GM21423 (cell line): ENCODE measurements around the gene ADGRB3.
"Not testable (repeated sequence)": the region's sequence is repeated elsewhere in the genome, so short reads cannot be mapped to it uniquely, and the experiment has no call there.

ENCODE experiments used
- ATAC-seq: cut with Tn5 transposase; IDR thresholded peaks from one replicate; pipeline ENCODE4 v1.9.1; 2021; ENCODE audit warnings: mild to moderate bottlenecking, moderate library complexity; ENCODE audit not compliant: unreplicated experiment

ADGRB3 gene

GRCh38 chr6:69102416-69102815, 467.3 kb downstream of the ADGRB3 start:
- ATAC-seq, result no peak

- no peak for ATAC-seq
These were observed 470.2 kb downstream of the ADGRB3 start for GRCh38 chr6:69105288-69105687.

- ATAC-seq, result no peak
These were observed 471.4 kb downstream of the ADGRB3 start for GRCh38 chr6:69106511-69106910.

- no peak for ATAC-seq
These were observed 476.2 kb downstream of the ADGRB3 start for GRCh38 chr6:69111301-69111700.

DNA sequence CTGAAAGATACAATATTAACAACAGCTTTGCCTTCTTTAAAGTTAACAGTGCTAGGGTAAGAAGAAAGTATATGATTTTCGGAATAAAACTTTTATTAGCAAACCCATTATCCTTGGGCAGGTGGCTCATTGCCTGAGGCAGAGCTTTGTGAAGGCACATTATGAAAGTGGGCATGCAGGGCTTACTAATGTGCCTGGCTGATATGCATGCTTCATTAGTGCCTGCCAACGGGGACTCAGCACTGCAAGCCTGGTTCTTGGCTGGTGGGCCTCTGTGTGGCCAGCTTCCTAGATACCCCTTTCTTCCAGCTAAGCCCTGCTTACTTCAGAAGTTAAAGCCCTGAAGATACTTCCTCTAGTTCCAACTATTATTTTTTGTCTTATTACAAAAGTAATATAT, 481.6 kb downstream of the ADGRB3 start:
- ATAC-seq, result no peak

DNA sequence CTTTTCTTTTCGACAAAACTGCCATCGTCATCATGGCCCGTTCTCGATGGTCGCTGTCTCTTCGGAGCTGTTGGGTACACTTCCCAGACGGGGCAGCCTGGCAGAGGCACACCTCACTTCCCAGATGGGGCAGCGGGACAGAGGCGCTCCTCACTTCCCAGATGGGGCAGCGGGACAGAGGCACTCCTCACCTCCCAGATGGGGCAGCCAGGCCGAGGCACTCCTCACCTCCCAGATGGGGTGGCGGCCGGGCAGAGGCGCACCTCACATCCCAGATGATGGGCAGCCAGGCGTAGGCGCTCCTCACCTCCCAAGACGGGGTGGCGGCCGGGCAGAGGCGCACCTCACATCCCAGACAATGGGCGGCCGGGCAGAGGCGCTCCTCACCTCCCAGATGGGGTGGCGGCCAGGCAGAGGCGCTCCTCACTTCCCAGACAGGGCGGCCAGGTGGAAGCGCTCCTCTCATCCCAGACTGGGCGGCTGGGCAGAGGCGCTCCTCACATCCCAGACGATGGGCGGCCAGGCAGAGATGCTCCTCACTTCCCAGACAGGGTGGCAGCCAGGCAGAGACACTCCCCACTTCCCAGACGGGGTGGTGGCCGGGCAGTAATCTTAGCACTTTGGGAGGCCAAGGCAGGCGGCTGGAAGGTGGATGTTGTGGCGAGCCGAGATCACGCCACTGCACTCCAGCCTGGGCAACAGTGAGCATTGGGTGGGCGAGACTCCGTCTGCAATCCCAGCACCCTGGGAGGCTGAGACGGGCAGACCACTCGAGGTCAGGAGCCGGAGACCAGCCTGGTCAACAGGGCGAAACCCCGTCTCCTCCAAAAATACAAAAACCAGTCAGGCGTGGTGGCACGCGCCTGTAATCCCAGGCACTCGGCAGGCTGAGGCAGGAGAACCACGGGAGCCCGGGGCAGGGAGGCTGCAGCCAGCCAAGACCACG, 486.7 kb downstream of the ADGRB3 start:
- ATAC-seq, result not testable (repeated sequence)

DNA sequence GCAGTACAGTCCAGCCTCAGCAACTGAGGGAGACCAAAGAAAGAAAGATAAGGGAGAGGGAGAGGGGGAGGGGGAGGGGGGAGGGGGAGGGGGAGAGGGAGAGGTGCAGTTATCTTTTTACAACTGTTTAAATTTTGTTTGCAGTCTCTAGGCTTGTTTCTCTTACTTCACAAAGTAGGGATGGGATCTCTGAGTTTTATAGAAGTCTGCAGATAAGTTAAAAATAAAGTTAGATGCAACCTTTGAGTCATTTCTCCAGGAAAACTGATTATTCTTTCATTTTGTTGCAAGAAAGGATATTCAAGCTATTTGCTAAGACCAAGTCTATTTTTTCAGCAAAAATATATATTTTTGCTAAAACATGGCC, 487.3 kb downstream of the ADGRB3 start:
- no peak for ATAC-seq

DNA sequence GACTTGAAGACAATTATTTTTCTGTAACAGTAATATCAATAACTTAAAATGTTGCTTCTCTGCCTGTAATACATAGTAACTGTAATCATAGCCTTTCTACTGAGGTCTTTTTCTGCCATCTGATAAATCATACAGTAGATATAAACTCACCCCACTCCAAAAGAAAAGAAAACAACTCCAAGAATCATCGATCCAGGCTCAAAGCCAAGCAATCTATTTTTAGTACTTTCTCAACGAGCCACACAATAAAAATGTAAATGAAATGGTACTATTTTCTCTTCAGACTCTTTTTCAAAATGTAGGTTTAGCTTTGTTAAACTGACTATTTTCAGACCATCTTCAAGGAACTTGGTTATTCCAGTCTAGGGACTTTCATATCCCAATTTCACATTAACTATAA, 493.3 kb downstream of the ADGRB3 start:
- ATAC-seq, result no peak

GRCh38 chr6:69129046-69129445, 494.0 kb downstream of the ADGRB3 start:
- ATAC-seq, result no peak

DNA sequence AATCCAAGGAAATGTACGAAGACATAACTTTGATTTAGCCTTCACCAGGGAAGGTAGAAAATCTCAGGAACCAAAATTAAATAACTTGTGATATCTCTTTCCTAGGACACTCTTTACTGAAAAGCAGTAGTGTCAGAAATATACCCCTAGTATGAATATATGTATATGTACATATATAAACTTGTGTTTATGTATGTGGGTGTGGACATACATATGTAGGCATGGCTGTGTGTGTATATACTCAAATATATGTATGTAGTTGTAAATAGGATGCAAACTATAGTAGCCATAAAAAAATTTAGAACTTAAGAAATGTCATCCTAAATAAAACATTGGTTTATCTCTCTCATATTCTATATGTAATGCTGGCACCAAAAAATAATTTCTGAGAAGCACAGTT, 500.8 kb downstream of the ADGRB3 start:
- ATAC-seq, result no peak

DNA sequence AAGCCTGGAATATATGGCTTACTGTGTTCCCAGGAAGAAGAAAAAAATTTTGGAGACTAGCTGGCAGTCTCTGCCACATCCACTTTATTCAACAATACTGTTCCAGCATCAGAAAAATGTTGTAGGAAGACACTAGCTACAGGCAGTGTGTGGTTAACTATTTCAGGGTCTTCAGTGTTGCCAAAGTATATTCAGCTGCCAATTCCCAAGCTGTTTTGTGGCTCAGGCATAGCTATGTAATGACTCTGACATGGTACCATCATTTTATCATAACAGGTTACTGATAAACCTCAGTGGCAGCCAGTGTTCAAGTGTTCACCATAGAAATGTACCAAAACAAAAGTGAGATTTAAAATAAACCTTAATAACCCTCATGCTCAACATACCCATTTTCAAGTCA, 503.1 kb downstream of the ADGRB3 start:
- no peak for ATAC-seq

DNA sequence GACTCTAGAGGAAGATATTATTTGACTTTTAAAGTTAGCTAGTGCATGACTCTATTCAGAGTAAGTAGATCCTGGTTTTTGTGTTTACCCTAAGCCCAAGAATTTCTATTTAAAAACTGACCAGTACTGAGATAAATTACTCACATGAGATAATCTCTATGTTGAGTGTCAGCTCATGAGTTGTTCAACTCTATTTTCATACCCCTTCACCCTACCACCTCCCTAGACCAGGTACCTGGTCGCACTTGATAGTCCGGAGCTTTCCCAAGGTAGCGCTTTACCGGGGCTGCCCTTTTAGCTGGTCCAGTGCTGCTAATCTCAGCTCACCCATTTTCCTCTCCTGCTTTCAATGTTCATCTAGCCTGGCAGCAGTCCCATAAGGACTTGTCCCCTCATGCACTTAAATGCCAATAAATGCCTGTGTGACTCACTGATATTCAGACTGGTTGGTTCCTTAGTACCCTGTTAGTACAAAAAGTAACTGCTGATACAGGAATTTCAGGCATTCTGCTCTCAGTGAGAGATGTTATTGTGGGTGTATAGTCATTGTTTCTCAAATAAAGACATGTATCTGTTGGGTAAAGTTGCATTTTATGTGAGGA, 503.9 kb downstream of the ADGRB3 start:
- no peak for ATAC-seq

DNA sequence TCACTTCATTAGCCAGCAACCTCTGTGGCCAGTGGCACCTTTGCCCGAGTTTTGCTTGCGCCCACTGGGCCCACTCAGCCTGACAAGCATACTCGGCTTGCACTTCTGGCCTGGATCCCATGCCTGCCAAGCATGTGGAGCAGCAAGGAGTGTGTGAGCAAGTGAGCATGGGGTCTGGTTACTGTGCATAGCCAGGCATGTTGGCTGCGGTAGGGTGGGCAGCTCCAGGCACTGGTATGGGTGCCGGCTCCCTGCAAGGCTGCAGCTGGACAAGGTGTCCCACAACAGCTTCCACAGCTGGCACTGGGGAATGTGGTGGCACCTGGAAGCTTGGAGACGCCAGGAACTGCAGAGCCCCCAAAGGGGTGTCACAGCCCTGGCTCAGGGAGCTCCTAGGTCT, 510.0 kb downstream of the ADGRB3 start:
- ATAC-seq, result no peak

DNA sequence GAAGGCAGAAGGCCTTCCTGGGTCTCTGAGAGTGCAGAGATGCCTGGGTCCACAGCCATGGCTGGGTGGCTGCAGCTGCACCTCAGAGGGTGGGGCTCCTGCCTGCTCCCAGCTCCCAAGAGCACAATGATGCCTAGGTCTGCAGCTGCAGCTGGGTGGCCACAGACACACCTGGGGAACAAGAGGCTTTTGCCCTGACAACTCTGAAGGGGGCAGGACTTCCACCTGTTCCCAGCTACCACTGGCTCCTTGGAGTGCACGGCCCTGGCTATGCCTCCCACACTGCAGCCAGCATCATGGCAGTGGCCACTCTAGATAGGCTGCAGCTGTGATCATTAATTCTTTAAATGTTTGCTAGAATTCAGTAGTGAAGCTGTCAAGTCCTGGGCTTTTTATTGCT, 511.3 kb downstream of the ADGRB3 start:
- no peak for ATAC-seq

DNA sequence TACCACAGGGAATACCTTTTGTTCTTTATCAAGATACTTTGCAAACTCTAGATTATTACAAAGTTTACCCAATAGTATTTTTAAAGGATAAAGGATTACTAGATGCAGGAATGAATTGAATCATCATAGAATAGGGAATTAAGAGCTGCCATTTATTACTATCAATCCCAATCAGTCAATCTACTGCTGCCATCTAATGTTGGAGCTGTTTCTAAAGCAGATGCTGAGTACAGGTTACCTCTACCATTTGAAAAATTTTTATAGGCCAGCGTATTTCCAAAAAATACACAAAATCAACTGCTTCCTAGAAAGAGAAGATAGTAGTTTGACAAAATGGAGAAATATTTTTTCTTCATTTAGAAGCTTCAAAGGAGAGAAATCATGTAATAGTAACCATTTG, 520.4 kb downstream of the ADGRB3 start:
- ATAC-seq, result no peak

GRCh38 chr6:69162811-69163210, 527.7 kb downstream of the ADGRB3 start:
- ATAC-seq, result no peak

GRCh38 chr6:69164564-69165229, 529.6 kb downstream of the ADGRB3 start:
- no peak for ATAC-seq

- ATAC-seq, result no peak
These were observed 544.6 kb downstream of the ADGRB3 start for GRCh38 chr6:69179681-69180080.

- no peak for ATAC-seq
These were observed 545.4 kb downstream of the ADGRB3 start for GRCh38 chr6:69180361-69181067.

DNA sequence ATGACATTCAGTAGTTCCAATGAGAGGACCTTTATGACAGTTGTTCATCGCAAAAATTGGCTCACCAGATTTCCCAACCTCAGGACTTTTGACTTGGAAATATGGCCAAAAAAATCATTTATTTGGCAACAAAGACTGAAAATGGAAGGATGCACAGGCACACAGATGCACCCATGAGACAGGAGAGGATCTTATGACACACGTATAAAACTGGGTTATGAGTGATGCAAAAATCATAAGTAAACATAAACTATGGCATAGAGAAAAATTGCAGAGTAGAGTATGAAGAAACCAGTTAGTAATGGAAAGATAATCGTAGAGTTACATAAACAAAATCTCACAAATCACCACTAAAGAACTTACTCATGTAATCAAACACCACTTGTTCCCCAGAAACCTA, 546.9 kb downstream of the ADGRB3 start:
- ATAC-seq, result no peak

DNA sequence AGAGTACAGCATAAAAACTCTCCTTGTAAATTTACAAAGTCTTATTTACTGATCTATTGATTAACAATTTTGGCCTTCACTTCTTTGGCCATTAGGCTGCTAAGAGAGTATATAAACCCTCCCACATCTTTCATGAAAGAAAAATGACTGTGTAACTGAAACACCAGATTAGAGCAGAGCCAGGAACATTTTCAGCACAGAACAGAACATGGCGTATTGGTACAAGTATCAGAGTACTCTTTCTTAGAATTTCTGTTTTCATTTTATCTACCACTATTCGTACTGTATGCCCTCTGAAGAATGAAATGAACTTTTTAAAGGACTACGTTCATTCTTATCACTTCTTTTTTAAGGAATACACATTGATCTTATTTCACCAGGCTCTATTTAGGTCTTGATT, 550.2 kb downstream of the ADGRB3 start:
- ATAC-seq, result no peak
